Hypothalamus (tissue), 51 donors: Measurements from ENCODE around the gene SGSH.
"Not testable (repeated sequence)": the region's sequence is repeated elsewhere in the genome, so short reads cannot be mapped to it uniquely, and the experiment has no call there.

Experiments
- DNase-seq, 51 donors: peaks; one replicate each; lab custom pipeline; 2025; lab: John Stamatoyannopoulos, UW

SGSH gene

GRCh38 chr17:80254396-80255251 lies 34.5 kb upstream of the SGSH start:
- DNase-seq = no peak

DNA sequence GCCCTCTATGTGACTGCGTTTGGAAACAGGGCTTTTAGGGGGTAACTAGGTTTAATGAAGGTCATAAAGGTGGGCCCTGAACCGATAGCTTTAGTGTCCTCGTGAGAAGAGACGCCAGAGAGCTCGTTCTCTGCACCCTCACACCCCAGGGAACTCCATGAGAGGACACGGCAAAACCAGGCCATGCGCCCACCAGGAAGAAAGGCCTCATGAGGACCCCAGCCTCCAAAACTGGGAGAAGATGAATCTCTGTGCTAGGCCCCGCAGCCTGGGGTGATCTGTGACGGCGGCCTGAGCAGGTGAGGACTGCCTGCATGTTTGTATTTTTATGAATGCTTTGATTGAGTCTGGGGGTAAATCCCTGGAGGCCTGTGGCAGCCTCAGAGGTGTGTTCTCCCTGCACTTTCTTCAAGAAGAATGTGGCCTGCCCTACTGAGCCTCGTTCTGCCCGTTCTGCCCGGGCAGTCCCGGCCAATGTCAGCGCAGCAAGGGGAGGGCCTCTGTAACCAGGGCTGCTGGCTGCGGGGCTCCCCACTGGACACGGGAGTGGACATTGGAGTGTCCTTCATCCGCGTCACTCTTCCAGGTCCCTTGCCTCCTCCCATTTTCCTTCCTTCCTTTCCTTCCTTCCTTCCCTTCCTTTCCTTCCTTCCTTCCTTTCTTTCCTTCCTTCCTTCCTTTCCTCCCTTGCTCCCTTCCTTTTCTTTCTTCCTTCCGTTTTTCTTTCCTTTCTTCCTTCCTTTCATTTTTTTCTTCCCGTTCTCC lies 33.7 kb upstream of the SGSH start:
- no peak for DNase-seq

- peak in 4 of 51 donors; percentile 6 to 20 (median 17) for DNase-seq
These were observed 32.7 kb upstream of the SGSH start for GRCh38 chr17:80252871-80253270.

- no peak for DNase-seq
These were observed 31.8 kb upstream of the SGSH start for GRCh38 chr17:80251966-80252365.

GRCh38 chr17:80248894-80249710 lies 29.0 kb upstream of the SGSH start:
- DNase-seq = no peak

- no peak for DNase-seq
These were observed 28.1 kb upstream of the SGSH start for GRCh38 chr17:80248001-80248893.

GRCh38 chr17:80247561-80247960 lies 27.4 kb upstream of the SGSH start:
- no peak for DNase-seq

DNA sequence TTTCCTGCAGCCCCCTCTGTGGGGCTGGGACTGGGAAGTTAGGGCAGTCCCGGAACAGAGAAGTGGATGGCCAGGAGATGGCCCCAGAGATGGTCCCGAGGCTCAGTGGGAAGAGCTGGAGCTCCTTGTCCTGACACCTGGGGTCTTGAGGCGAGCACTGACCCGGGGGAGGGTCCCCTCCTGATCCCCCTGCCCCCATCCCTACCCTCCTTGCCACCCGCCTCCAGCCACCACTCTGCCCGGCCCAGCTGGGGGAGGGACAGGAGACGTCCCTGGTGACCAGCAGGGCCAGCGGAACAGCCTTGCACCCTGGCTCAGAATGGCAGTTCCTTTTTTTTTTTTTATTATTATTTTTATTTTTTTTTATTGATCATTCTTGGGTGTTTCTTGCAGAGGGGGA lies 26.6 kb upstream of the SGSH start:
- no peak for DNase-seq

- no peak for DNase-seq
These were observed 26.1 kb upstream of the SGSH start for GRCh38 chr17:80246266-80246681.

- DNase-seq = no peak
These were observed 25.6 kb upstream of the SGSH start for GRCh38 chr17:80245566-80246265.

GRCh38 chr17:80244871-80245509 lies 24.9 kb upstream of the SGSH start:
- DNase-seq = no peak

DNA sequence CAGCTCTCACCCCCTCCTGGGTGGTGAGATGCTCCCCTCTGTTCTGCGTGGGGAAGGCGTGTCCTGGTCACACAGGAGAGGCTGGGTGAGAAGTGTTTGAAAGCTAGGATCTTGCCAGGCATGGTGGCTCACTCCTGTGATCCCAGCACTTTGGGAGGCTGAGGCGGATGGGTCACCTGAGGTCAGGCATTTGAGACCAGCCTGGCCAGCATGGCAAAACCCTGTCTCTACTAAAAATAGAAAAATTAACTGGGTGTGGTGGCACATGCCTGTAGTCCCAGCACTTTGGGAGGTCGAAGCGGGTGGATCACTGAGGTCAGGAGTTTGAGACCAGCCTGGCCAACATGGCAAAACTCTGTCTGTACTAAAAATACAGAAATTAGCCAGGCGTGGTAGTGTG lies 24.3 kb upstream of the SGSH start:
- DNase-seq = not testable (repeated sequence)

- DNase-seq = no peak
These were observed 23.6 kb upstream of the SGSH start for GRCh38 chr17:80243526-80244433.

DNA sequence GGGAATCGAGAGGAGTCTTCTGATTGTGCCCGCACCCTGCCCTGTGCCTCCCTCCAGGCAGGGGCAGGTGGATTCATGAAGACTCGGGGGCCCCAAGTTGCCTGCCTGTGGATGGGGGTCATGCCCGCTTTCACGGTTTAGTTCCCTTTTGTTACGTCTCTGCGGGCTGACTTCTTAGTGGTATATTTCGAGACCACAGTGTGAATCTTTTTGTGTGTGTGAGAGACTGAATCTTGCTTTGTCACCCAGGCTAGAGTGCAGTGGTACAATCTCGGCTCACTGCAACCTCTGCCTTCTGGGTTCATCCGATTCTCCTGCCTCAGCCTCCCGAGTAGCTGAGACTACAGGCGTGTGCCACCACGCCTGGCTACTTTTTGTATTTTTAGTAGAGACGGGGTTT lies 22.4 kb upstream of the SGSH start:
- no peak for DNase-seq

- no peak for DNase-seq
These were observed 17.3 kb upstream of the SGSH start for GRCh38 chr17:80237386-80237785.

GRCh38 chr17:80236911-80237310 lies 16.8 kb upstream of the SGSH start:
- DNase-seq = no peak

- DNase-seq = no peak
These were observed 13.1 kb upstream of the SGSH start for GRCh38 chr17:80233202-80233601.

DNA sequence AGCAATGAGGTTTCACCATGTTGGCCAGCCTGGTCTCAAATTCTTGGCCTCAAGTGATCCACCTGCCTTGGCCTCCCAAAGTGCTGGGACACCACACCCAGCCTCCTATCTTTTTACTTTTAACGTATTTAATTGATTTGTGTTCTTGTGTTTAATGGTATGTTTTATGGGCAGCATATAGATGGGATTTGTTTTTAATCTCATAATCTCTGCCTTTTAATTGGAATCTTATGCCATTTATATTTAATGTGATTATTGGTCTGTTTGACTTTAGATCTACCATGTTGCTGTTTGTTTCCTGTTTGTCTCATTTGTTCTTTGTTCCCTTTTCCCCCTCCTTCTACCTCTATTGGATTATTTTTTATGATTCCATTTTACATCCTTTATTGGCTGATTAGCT lies 12.3 kb upstream of the SGSH start:
- no peak for DNase-seq
